Activated T-cell treated with anti-CD3 and anti-CD28 coated beads for 24 hours (primary cell): ENCODE results near the gene EBLN2.
A peak's percentile ranks its signal among the peaks of the same experiment; 100 is the strongest.

Experiments
- DNase-seq: peaks from one replicate; pipeline ENCODE4 v3.0.0-alpha.2; 2020; ENCODE audit warnings: low read depth

Gene EBLN2

GRCh38 chr3:73061416-73061815, at the start of gene EBLN2:
Gene EBLN2 (plus strand): TSS chr3:73061659. CDS start chr3:73062082, 423 bp downstream.
- DNase-seq = no peak

- no peak for DNase-seq
These were observed 43.2 kb upstream of the EBLN2 start for GRCh38 chr3:73018298-73018697.

GRCh38 chr3:73018790-73019441, 42.5 kb upstream of the EBLN2 start:
- DNase-seq = no peak

GRCh38 chr3:73021301-73021835, 40.1 kb upstream of the EBLN2 start:
- DNase-seq = no peak

GRCh38 chr3:73024836-73025235, 36.6 kb upstream of the EBLN2 start:
- DNase-seq = no peak

- no peak for DNase-seq
These were observed 35.2 kb upstream of the EBLN2 start for GRCh38 chr3:73026111-73026759.

- no peak for DNase-seq
These were observed 34.7 kb upstream of the EBLN2 start for GRCh38 chr3:73026760-73027113.

- no peak for DNase-seq
These were observed 32.7 kb upstream of the EBLN2 start for GRCh38 chr3:73028803-73029202.

GRCh38 chr3:73029321-73029796, 32.1 kb upstream of the EBLN2 start:
- DNase-seq = peak; percentile 5

GRCh38 chr3:73030073-73030597, 31.3 kb upstream of the EBLN2 start:
- DNase-seq = no peak

GRCh38 chr3:73031573-73032103, 29.8 kb upstream of the EBLN2 start:
- DNase-seq = no peak

- no peak for DNase-seq
These were observed 24.5 kb upstream of the EBLN2 start for GRCh38 chr3:73036694-73037591.

GRCh38 chr3:73041537-73041936, 19.9 kb upstream of the EBLN2 start:
- DNase-seq = no peak

GRCh38 chr3:73043414-73043813, 18.0 kb upstream of the EBLN2 start:
- no peak for DNase-seq

- DNase-seq = no peak
These were observed 16.1 kb upstream of the EBLN2 start for GRCh38 chr3:73045391-73045790.

- DNase-seq = no peak
These were observed 15.3 kb upstream of the EBLN2 start for GRCh38 chr3:73046195-73046594.

GRCh38 chr3:73049319-73049718, 12.1 kb upstream of the EBLN2 start:
- DNase-seq = no peak

GRCh38 chr3:73052857-73053256, 8.6 kb upstream of the EBLN2 start:
- no peak for DNase-seq

- no peak for DNase-seq
These were observed 5.9 kb upstream of the EBLN2 start for GRCh38 chr3:73055583-73055982.

- DNase-seq = no peak
These were observed 5.2 kb upstream of the EBLN2 start for GRCh38 chr3:73056014-73056844.

GRCh38 chr3:73056845-73057150, 4.7 kb upstream of the EBLN2 start:
- DNase-seq = no peak
